A673 (cell line): ENCODE measurements around the gene AKT3. TPM values are rescaled to one million over a fixed set of nuclear protein-coding genes. Genes with fewer than 3 reads are reported as not detected.

Source experiments
- BruUV-seq: library from RNA; stranded (reverse); fragments of 400-500 nt; replicated peaks from 2 replicates; lab custom pipeline; 2021; lab: Mats Ljungman, UMichigan
- CTCF ChIA-PET: fragments of 300-600 bp; sonication (Branson Sonifier 250); formaldehyde crosslinking; loops from one replicate; lab custom pipeline; 2022; ENCODE audit warnings: antibody characterized with exemption; lab: Charles Lee
- POLR2A ChIA-PET: fragments of 300-600 bp; sonication (Branson Sonifier 250); formaldehyde crosslinking; loops from one replicate; lab custom pipeline; 2022; ENCODE audit warnings: antibody characterized with exemption; ENCODE audit not compliant: low non-redundant PET; lab: Charles Lee
- DNase-seq: peaks from one replicate; pipeline ENCODE4 v3.0.0-alpha.2; 2015; ENCODE audit warnings: low spot score
- H3K27ac ChIP-seq: fragments of 200-600 bp; sonication (generic); 2 replicates; pipeline ENCODE4 v1.5.1; 2016; ENCODE audit warnings: mixed run types, low read depth, mild to moderate bottlenecking, mixed read lengths, antibody characterized with exemption, low read length; ENCODE audit not compliant: poor library complexity, severe bottlenecking
- H3K27me3 ChIP-seq: fragments of 200-600 bp; sonication (generic); replicated peaks from 2 replicates; pipeline ENCODE4 v1.6.1; 2017; ENCODE audit warnings: mixed run types, low read depth, mild to moderate bottlenecking, mixed read lengths, antibody characterized with exemption, low read length; ENCODE audit not compliant: insufficient read depth, poor library complexity
- H3K36me3 ChIP-seq: fragments of 200-600 bp; sonication (generic); 2 replicates; pipeline ENCODE4 v1.6.1; 2016; ENCODE audit warnings: mixed run types, mild to moderate bottlenecking, mixed read lengths, antibody characterized with exemption, low read length; ENCODE audit not compliant: insufficient read depth, poor library complexity, severe bottlenecking
- H3K4me1 ChIP-seq: fragments of 200-600 bp; sonication (generic); 2 replicates; pipeline ENCODE4 v1.6.1; 2017; ENCODE audit warnings: mixed run types, mild to moderate bottlenecking, mixed read lengths, antibody characterized with exemption, low read length; ENCODE audit not compliant: insufficient read depth, poor library complexity, severe bottlenecking
- H3K4me3 ChIP-seq: fragments of 200-600 bp; sonication (generic); 2 replicates; pipeline ENCODE4 v1.5.1; 2016; ENCODE audit warnings: low read depth, mixed run types, mild to moderate bottlenecking, mixed read lengths, low read length; ENCODE audit not compliant: poor library complexity, severe bottlenecking
- H3K9me3 ChIP-seq: fragments of 200-600 bp; sonication (generic); 2 replicates; pipeline ENCODE4 v1.6.1; 2016; ENCODE audit warnings: mixed run types, low read depth, mild to moderate bottlenecking, mixed read lengths, antibody characterized with exemption, low read length; ENCODE audit not compliant: poor library complexity, severe bottlenecking
- CTCF ChIP-seq: fragments of 300-800, 200-600 bp; sonication (generic); conservative IDR thresholded peaks from 2 replicates; pipeline ENCODE4 v1.5.1; 2017; ENCODE audit warnings: low read depth, mild to moderate bottlenecking, antibody characterized with exemption, low read length, moderate library complexity, mixed read lengths
- EZH2 ChIP-seq: fragments of 200-600 bp; sonication (generic); IDR thresholded peaks from 2 replicates; pipeline ENCODE4 v1.6.1; 2017; ENCODE audit warnings: borderline replicate concordance, low read depth, mild to moderate bottlenecking, mixed read lengths, antibody characterized with exemption, low read length; ENCODE audit not compliant: poor library complexity, severe bottlenecking
- intact Hi-C: fragments of 100-400 bp; cut with micrococcal nuclease; formaldehyde crosslinking; loops from one replicate; pipeline ENCODE4 v1.10.0; 2022; ENCODE audit not compliant: unreplicated experiment
- total RNA-seq: library from RNA; stranded (reverse); gene quantifications from 2 replicates; pipeline ENCODE4 v1.2.3, GENCODE V29; 2021

AKT3 gene
- total RNA-seq, 1 experiment from 2014 or later = 14.4 TPM

- intact Hi-C loops = no loop called here
- no peak overlapping the region for H3K4me3 ChIP-seq
- H3K27ac ChIP-seq = no peak overlapping the region
- DNase-seq = no peak
- POLR2A ChIA-PET = no interaction called here
- no TSS peak for BruUV-seq
- TF ChIP-seq EZH2 (no peak), CTCF (no peak)
- CTCF ChIA-PET = no interaction called here
- H3K36me3 ChIP-seq = no peaks in the 10 kb centered on the region
- H3K4me1 ChIP-seq = no peaks in the 10 kb centered on the region
- no peaks in the 10 kb centered on the region for H3K9me3 ChIP-seq
- H3K27me3 ChIP-seq = no peaks in the 10 kb centered on the region
Observed at GRCh38 chr1:243548516-243548915, 301.5 kb downstream of the AKT3 start.

- intact Hi-C loops = no loop called here
- CTCF ChIA-PET = no interaction called here
- POLR2A ChIA-PET = no interaction called here
Observed at GRCh38 chr1:243547891-243548290, 302.2 kb downstream of the AKT3 start.

GRCh38 chr1:243546457-243546856 is 303.6 kb downstream of the AKT3 start:
- CTCF ChIA-PET = no interaction called here
- BruUV-seq = no TSS peak
- H3K4me3 ChIP-seq = no peak overlapping the region
- DNase-seq = no peak
- no peaks in the 10 kb centered on the region for H3K36me3 ChIP-seq
- intact Hi-C loops = no loop called here
- POLR2A ChIA-PET = no interaction called here
- no peaks in the 10 kb centered on the region for H3K27me3 ChIP-seq
- no peak for TF ChIP-seq EZH2
- no peak for TF ChIP-seq CTCF
- H3K27ac ChIP-seq = no peak overlapping the region
- no peaks in the 10 kb centered on the region for H3K9me3 ChIP-seq
- no peaks in the 10 kb centered on the region for H3K4me1 ChIP-seq

More at GRCh38 chr1:243547891-243548290, 302.2 kb downstream of the AKT3 start:
- Histone ChIP-seq H3K36me3 (no peaks in the 10 kb centered on the region), H3K27ac (no peak overlapping the region), H3K4me1 (no peaks in the 10 kb centered on the region), H3K9me3 (no peaks in the 10 kb centered on the region), H3K27me3 (no peaks in the 10 kb centered on the region), H3K4me3 (no peak overlapping the region)
- no peak for DNase-seq
- no TSS peak for BruUV-seq
- no peak for TF ChIP-seq CTCF
- TF ChIP-seq EZH2 = no peak
